Measurements from ENCODE around the gene KRT82. TPM values are rescaled to one million over a fixed set of nuclear protein-coding genes. Genes with fewer than 3 reads are reported as not detected.
A peak's percentile ranks its signal among the peaks of the same experiment; 100 is the strongest.

Gene KRT82
- total RNA-seq: not detected

- in situ Hi-C loops (cut with MboI; ENCODE audit: low pct_ligation_motif_present in 1 of 4, low pct_unique_long_range_greater_than_20kb in 1 of 4, low sequenced_read_pairs in 3 of 4) (no loop called here), intact Hi-C loops (cut with DNase I; ENCODE audit: low total_unique reads) (no loop called here)
- H3K27ac ChIP-seq: no peak within 1 kb of the TSS
- whole genome bisulfite sequencing, 2 donors (ENCODE audit: low coverage in 1 of 2): 90 to 94% methylated on average over 3 to 10 of the region's 14 CpGs
- H3K36me3 ChIP-seq: no peaks in the 10 kb centered on the region
- H3K9me3 ChIP-seq: no peaks in the 10 kb centered on the region
- H3K4me3 ChIP-seq: no peak within 1 kb of the TSS
- no peaks in the 10 kb centered on the region for H3K27me3 ChIP-seq
- no peak for DNase-seq
- H3K4me1 ChIP-seq: no peaks in the 10 kb centered on the region
- no peak for TF ChIP-seq POLR2AphosphoS5 (IDR thresholded peaks at IDR 0.05)
- TF ChIP-seq CTCF (IDR thresholded peaks at IDR 0.05): no peak
- no peak for TF ChIP-seq EP300 (IDR thresholded peaks at IDR 0.05; ENCODE audit: low read depth)
- TF ChIP-seq POLR2A (IDR thresholded peaks at IDR 0.05): no peak
Observed at GRCh38 chr12:52405922-52406385, at the start of gene KRT82. KRT82 (minus strand) TSS chr12:52406335; CDS start chr12:52406277, 58 bp downstream.

- Histone ChIP-seq H3K36me3 (no peaks in the 10 kb centered on the region), H3K27me3 (no peaks in the 10 kb centered on the region), H3K9me3 (no peaks in the 10 kb centered on the region), H3K4me1 (peaks cover 0 to 6% (median 0%) of the 10 kb centered on the region in 4 donors), H3K27ac (no peak overlapping the region), H3K4me3 (no peak overlapping the region)
- intact Hi-C loops (cut with DNase I; ENCODE audit: low total_unique reads): no loop called here
- DNase-seq: no peak
- in situ Hi-C loops (cut with MboI; ENCODE audit: low pct_ligation_motif_present in 1 of 4, low pct_unique_long_range_greater_than_20kb in 1 of 4, low sequenced_read_pairs in 3 of 4): no loop called here
- no peak for TF ChIP-seq POLR2A (IDR thresholded peaks at IDR 0.05)
- no peak for TF ChIP-seq EP300 (IDR thresholded peaks at IDR 0.05; ENCODE audit: low read depth)
- TF ChIP-seq CTCF (IDR thresholded peaks at IDR 0.05): no peak
- TF ChIP-seq POLR2AphosphoS5 (IDR thresholded peaks at IDR 0.05): no peak
- 50 to 80% methylated on average over 1 of the region's 1 CpG for WGBS, 2 donors (ENCODE audit: low coverage in 1 of 2)
Observed at GRCh38 chr12:52455821-52456220, 49.7 kb upstream of the KRT82 start.

- no peaks in the 10 kb centered on the region for H3K36me3 ChIP-seq
- peak overlapping the region in 1 of 4 donors; percentile 23 for H3K27ac ChIP-seq
- H3K9me3 ChIP-seq: no peaks in the 10 kb centered on the region
- intact Hi-C loops (cut with DNase I; ENCODE audit: low total_unique reads) (no loop called here), in situ Hi-C loops (cut with MboI; ENCODE audit: low pct_ligation_motif_present in 1 of 4, low pct_unique_long_range_greater_than_20kb in 1 of 4, low sequenced_read_pairs in 3 of 4) (no loop called here)
- no peak for DNase-seq
- WGBS, 2 donors (ENCODE audit: low coverage in 1 of 2): 20 to 22% methylated on average over 3 of the region's 3 CpGs
- no peaks in the 10 kb centered on the region for H3K27me3 ChIP-seq
- H3K4me1 ChIP-seq: peaks cover 0 to 6% (median 0%) of the 10 kb centered on the region in 4 donors
- TF ChIP-seq EP300 (IDR thresholded peaks at IDR 0.05; ENCODE audit: low read depth): no peak
- no peak for TF ChIP-seq POLR2AphosphoS5 (IDR thresholded peaks at IDR 0.05)
- TF ChIP-seq CTCF (IDR thresholded peaks at IDR 0.05): no peak
- TF ChIP-seq POLR2A (IDR thresholded peaks at IDR 0.05): no peak
- no peak overlapping the region for H3K4me3 ChIP-seq
Observed at GRCh38 chr12:52454411-52455201, 48.5 kb upstream of the KRT82 start.

GRCh38 chr12:52452101-52452500, 46.0 kb upstream of the KRT82 start, which contains the start of gene KRT6B:
KRT6B (minus strand) TSS chr12:52452146; CDS start chr12:52452078, 68 bp downstream.
- TF ChIP-seq EP300 (IDR thresholded peaks at IDR 0.05; ENCODE audit: low read depth) (no peak), POLR2A (IDR thresholded peaks at IDR 0.05) (no peak), CTCF (IDR thresholded peaks at IDR 0.05) (no peak), POLR2AphosphoS5 (IDR thresholded peaks at IDR 0.05) (no peak)
- no peaks in the 10 kb centered on the region for H3K27me3 ChIP-seq
- in situ Hi-C loops (cut with MboI; ENCODE audit: low pct_ligation_motif_present in 1 of 4, low pct_unique_long_range_greater_than_20kb in 1 of 4, low sequenced_read_pairs in 3 of 4): no loop called here
- no peaks in the 10 kb centered on the region for H3K36me3 ChIP-seq
- peaks cover 0 to 6% (median 0%) of the 10 kb centered on the region in 4 donors for H3K4me1 ChIP-seq
- no peaks in the 10 kb centered on the region for H3K9me3 ChIP-seq
- WGBS, 2 donors (ENCODE audit: low coverage in 1 of 2): 53 to 57% methylated on average over 5 to 6 of the region's 6 CpGs
- no peak for DNase-seq
- intact Hi-C loops (cut with DNase I; ENCODE audit: low total_unique reads): no loop called here
- H3K4me3 ChIP-seq: no peak within 1 kb of the TSS
- H3K27ac ChIP-seq: no peak within 1 kb of the TSS

Measured in transverse colon (tissue), 4 donors.